Measurements from ENCODE around the gene FOSL1.

FOSL1 gene

GRCh38 chr11:65931773-65932557 lies 31.8 kb upstream of the FOSL1 start:
- TF ChIP-seq, protein P1, sequence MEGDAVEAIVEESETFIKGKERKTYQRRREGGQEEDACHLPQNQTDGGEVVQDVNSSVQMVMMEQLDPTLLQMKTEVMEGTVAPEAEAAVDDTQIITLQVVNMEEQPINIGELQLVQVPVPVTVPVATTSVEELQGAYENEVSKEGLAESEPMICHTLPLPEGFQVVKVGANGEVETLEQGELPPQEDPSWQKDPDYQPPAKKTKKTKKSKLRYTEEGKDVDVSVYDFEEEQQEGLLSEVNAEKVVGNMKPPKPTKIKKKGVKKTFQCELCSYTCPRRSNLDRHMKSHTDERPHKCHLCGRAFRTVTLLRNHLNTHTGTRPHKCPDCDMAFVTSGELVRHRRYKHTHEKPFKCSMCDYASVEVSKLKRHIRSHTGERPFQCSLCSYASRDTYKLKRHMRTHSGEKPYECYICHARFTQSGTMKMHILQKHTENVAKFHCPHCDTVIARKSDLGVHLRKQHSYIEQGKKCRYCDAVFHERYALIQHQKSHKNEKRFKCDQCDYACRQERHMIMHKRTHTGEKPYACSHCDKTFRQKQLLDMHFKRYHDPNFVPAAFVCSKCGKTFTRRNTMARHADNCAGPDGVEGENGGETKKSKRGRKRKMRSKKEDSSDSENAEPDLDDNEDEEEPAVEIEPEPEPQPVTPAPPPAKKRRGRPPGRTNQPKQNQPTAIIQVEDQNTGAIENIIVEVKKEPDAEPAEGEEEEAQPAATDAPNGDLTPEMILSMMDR (conservative IDR thresholded peaks at IDR 0.05; ENCODE audit: low read length): no peak
- DNase-seq (ENCODE audit: low read depth): no peak
- no peak overlapping the region for H3K4me3 ChIP-seq (ENCODE audit: low read length)

DNA sequence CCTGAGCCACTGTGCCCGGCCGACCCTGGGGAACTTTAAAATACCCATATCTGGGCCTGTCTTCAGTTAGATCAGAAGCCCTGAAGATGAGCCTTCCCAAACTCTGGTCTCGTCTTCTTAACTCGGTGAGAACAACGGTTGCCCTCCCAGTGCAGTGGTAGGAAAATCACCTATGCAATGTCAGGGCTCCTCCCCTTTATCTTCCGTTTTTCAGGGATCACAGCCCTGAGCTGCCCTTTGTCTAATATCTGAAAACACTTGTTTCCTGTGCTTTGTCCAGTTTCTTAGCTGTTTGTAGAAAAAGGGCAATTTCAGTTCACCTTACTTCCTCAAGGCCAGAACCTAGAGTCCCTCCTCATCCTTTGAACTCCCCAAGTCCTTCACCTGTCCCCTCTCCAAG lies 28.5 kb upstream of the FOSL1 start:
- DNase-seq (ENCODE audit: low read depth): no peak
- no peak overlapping the region for H3K4me3 ChIP-seq (ENCODE audit: low read length)

DNA sequence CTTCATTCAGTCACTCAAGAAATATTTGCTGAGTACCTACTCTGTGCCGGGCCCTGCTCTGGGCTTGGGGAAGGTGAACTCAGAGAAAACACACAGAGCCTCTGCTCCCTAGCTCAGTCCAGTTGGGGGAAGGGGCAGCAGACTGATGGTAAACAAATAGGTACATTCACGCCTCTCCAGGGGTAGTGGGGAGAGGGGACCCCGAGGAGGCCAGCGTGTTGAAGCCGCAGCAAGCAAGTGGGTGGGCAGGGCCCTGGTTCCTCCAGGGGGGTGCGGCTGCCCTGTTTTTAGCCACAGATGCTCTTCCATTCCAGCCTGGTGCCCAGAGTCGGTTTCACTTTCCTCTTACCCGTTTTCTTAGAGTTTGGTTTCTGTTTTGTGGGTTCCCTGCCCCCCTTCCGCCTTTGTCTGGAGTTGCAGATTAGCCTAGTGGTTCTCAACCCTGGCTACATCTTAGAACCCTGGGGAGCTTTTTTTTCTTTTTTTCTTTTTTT lies 27.8 kb upstream of the FOSL1 start:
- TF ChIP-seq, protein P1 (conservative IDR thresholded peaks at IDR 0.05; ENCODE audit: low read length): no peak
- DNase-seq (ENCODE audit: low read depth): peak; percentile 26
- no peak overlapping the region for H3K4me3 ChIP-seq (ENCODE audit: low read length)

More for the DNA sequence above, 28.5 kb upstream of the FOSL1 start:
- TF ChIP-seq, protein P1 (conservative IDR thresholded peaks at IDR 0.05; ENCODE audit: low read length): no peak

DNA sequence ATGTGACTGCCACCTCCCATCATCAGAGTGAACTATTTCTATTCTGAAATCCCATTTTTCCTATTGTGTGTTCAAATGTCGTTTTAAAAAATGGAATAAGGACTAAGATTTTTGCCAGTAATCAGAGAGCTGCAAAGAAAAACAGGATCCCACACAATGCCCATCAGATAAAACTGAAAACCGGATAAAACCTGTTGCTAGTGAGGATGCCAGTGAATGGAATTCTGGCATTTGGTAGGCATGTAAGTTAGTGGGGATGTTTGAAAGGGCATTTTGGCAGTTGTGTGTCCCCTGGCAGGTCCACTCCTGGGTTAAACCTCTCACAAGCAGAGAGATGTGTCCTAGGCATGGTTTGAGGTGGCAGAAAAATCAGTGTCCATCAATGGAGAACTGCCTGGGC lies 25.2 kb upstream of the FOSL1 start:
- TF ChIP-seq, protein P1 (conservative IDR thresholded peaks at IDR 0.05; ENCODE audit: low read length): no peak
- H3K4me3 ChIP-seq (ENCODE audit: low read length): no peak overlapping the region
- DNase-seq (ENCODE audit: low read depth): no peak

DNA sequence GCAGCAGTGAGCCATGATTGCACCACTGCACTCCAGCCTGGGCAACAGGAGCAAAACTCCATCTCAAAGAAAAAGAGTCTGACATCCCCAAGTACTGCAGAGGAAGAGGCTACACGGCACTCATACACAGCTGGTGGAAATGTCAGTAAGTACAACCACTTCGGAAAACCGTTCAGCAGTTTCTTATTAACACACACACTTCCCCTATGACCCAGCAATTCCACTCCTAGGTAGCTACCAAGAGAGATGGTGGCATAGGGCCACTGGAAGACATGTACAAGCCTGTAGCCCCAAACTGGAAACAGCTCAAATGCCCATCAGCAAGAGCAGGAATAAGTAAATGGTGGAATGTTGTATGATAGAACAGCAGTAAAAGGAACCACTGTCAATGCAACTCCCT lies 22.4 kb upstream of the FOSL1 start:
- no peak overlapping the region for H3K4me3 ChIP-seq (ENCODE audit: low read length)
- TF ChIP-seq, protein P1 (conservative IDR thresholded peaks at IDR 0.05; ENCODE audit: low read length): no peak
- DNase-seq (ENCODE audit: low read depth): no peak

- no peak for DNase-seq (ENCODE audit: low read depth)
- TF ChIP-seq, protein P1 (conservative IDR thresholded peaks at IDR 0.05; ENCODE audit: low read length): no peak
- H3K4me3 ChIP-seq (ENCODE audit: low read length): no peak overlapping the region
Measured at GRCh38 chr11:65921876-65922275, 21.7 kb upstream of the FOSL1 start.

GRCh38 chr11:65921033-65921555 lies 20.9 kb upstream of the FOSL1 start:
- no peak for DNase-seq (ENCODE audit: low read depth)
- TF ChIP-seq, protein P1 (conservative IDR thresholded peaks at IDR 0.05; ENCODE audit: low read length): no peak
- peak overlapping the region; percentile 78 for H3K4me3 ChIP-seq (ENCODE audit: low read length)

All from AG10803 (cell line).